RWPE1 (cell line): ENCODE results near the gene R3HDML.

Source experiments
- CTCF ChIA-PET: fragments of 350-600 bp; sonication (Branson Sonifier 250); formaldehyde crosslinking; extraction: SDS; loops from one replicate; lab custom pipeline; 2021; lab: Yijun Ruan, JAX
- POLR2A ChIA-PET: fragments of 400-600 bp; formaldehyde crosslinking; extraction: SDS; loops from one replicate; lab custom pipeline; 2020; ENCODE audit warnings: antibody characterized with exemption; ENCODE audit not compliant: low non-redundant PET; lab: Yijun Ruan, JAX
- DNase-seq: peaks from one replicate; pipeline ENCODE4 v3.0.0; 2012; ENCODE audit warnings: low spot score
- H3K27ac ChIP-seq: fragments of 450-650 bp; 2 replicates; pipeline ENCODE4 v1.5.1; 2017
- TF ChIP-seq, protein P1 (sequence below): fragments of 450-650 bp; conservative IDR thresholded peaks from 2 replicates; pipeline ENCODE4 v1.5.1; 2017; ENCODE audit warnings: low read depth, mild to moderate bottlenecking

Gene R3HDML

DNA sequence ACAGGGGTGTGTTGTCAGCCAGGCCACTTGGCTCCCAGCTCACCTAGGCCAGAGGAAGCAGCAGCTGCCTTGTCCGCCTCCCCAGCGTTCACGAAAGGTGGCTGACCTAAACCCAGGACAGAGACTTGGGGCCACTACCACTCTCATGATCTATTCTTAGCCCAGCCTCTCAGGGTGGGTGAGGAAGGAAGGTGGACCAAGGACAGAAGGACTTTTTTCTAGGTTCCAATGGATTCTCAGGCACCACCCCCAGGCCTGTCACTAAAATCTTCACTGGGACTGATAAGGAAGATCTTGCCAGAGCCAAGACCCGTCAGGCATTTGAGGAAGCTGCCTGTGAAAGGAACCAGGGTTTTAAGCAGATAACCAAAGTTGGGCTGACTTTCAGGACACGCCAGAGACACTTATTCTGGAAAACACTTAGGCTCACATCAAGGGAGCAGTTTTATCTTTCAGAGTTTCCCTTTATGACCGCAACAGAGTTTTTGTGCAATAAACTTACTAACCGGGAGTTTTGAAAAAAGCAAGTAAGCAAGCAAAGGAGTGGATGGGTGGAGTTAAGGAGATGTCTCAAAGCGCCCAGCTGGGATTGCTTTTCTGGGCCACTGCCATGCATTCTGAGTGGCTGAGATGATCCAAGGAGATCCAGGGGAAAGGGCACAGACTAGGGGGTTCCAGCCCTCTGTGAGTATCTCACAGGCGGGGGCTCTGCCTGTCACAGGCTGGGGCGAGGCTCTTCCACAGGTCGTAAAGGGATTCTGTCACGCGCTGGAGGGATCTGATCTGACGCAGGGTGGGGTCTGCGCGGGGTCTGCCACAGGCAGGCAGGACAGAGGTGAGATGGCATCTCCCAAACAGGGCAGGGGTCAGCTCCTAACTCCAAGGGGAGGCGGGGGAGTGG lies 26.8 kb upstream of the R3HDML start:
- CTCF ChIA-PET, result interaction anchor here (0.5 to 4.4 kb wide), 14 partner anchors 10 to 300 kb away, joined by 3 to 145 read pairs (median 4); no protein-coding TSS in a partner anchor
- peak overlapping the region; percentile 67 for H3K27ac ChIP-seq
- DNase-seq, result no peak
- POLR2A ChIA-PET, result interaction anchor here (0.8 to 1.6 kb wide), 5 partner anchors 93 to 159 kb away, joined by 3 to 7 read pairs (median 4); no protein-coding TSS in a partner anchor
- TF ChIP-seq, protein P1, sequence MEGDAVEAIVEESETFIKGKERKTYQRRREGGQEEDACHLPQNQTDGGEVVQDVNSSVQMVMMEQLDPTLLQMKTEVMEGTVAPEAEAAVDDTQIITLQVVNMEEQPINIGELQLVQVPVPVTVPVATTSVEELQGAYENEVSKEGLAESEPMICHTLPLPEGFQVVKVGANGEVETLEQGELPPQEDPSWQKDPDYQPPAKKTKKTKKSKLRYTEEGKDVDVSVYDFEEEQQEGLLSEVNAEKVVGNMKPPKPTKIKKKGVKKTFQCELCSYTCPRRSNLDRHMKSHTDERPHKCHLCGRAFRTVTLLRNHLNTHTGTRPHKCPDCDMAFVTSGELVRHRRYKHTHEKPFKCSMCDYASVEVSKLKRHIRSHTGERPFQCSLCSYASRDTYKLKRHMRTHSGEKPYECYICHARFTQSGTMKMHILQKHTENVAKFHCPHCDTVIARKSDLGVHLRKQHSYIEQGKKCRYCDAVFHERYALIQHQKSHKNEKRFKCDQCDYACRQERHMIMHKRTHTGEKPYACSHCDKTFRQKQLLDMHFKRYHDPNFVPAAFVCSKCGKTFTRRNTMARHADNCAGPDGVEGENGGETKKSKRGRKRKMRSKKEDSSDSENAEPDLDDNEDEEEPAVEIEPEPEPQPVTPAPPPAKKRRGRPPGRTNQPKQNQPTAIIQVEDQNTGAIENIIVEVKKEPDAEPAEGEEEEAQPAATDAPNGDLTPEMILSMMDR, result no peak

DNA sequence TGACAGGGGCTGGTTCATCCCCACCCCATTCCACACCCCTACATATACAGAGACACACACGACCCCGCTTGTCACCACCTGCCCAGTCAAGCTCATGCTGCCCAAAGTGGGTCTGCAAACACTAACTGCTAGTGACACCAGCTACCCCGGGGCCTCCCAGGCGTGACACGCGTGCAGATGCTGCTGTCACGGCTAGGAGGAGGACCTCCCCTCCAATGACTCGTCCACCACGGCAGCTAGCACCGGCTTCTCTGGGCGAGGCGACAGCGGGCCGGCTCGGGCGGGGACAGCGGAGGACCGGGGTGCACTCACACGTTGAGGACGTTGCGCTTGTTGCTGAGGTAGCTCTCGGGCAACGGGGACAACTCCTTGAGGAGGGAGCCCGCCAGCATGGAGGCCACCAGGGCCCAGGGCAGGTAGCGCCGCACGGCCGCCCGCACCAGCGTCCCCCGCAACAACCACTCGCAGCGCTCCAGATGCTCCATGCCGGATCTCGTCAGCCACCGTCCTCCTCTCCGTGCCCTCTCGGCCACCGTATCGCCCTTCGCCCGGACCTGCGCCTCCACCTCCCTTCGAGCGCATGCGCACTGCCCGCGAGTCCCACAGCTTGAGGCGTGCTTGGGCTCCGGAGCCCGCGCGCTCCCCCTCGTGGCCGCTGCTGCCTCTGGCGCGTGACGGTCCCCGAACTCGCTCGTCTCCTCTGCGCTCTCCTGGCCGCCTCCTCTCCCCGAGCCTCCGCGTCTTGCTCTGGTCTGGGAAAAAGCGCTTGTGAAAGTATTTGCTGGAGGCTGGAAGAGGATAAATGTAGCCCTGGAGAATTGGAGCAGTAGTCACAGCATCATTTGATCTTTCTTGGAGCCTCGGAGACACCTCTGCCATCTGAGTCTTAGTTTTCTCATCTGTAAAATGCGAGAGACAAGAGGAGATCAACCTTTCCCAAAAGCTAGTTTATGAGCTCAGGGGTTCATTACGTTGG lies 25.9 kb upstream of the R3HDML start, which contains the start of gene FITM2:
Gene FITM2, minus strand, starts transcription at position 539 of the 976 bp plus-strand sequence. Its CDS starts 54 bp downstream, at position 485.
- POLR2A ChIA-PET, result interaction anchor here (0.7 to 1.6 kb wide), 6 partner anchors 94 to 158 kb away, joined by 3 to 7 read pairs (median 4); no protein-coding TSS in a partner anchor
- H3K27ac ChIP-seq, result peak within 1 kb of the TSS; percentile 67
- TF ChIP-seq, protein P1, result peak; percentile 100
- CTCF ChIA-PET, result interaction anchor here (0.5 to 4.4 kb wide), 41 partner anchors 9 to 1905 kb away, joined by 3 to 145 read pairs (median 4); partner anchors contain the start of genes OSER1 and TTPAL
- peak; percentile 100 for DNase-seq

DNA sequence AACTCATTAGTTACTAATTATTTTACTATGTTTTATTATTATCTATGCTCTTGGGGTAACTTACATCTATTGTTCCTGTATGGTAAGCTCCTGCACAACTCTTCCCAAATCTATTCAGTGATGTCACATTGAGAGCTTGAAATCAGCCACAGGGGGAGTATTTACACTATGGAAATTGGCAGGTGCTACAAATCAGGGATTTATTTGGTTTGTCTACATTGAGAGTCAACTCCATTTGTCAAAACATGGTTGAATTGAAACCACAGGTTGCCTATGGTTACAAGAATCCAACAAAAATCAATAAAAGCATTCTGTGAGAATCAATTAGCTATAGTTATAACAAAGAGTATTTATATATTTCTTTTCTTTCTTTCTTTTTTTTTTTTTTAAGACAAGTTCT lies 22.0 kb upstream of the R3HDML start:
- ChIA-PET CTCF (interaction anchor here (0.6 to 1.4 kb wide), 4 partner anchors 28 to 198 kb away, joined by 3 to 6 read pairs (median 4); no protein-coding TSS in a partner anchor), POLR2A (interaction anchor here (0.6 kb wide), 2 partner anchors 96 to 103 kb away, joined by 3 to 4 read pairs; no protein-coding TSS in a partner anchor)
- TF ChIP-seq, protein P1, result no peak
- H3K27ac ChIP-seq, result no peak overlapping the region
- DNase-seq, result no peak

DNA sequence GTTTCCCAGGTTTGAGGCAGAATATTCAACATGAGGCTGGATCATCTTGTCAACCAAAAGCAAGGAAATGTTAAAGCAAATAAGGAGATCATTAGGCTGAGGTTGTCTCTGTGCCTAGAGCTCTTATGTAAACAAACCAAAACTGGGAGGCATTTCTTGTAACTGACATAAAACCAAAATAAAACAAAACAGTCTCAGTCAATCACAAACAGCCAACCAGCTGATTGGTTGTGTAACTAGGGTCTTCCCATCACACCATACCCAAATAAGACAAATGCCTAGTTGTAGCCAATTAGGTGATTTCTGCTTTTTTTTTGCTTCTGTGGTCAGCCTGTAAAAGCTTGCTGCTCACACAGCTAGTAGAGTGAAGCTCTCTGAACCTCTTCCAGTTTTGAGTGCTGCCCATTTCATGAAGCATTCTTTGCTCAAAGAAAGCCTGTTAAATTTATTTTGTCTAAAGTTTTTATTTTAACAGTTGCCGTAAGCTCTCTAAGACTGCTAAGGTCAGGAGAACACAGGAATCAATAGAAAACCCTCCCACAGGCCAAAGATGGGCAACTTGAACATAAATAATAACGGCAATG lies 16.9 kb upstream of the R3HDML start:
- no peak for DNase-seq
- TF ChIP-seq, protein P1, result no peak
- ChIA-PET POLR2A (no interaction called here), CTCF (interaction anchor here (0.6 to 2.1 kb wide), 6 partner anchors 8 to 81 kb away, joined by 3 to 11 read pairs (median 4); partner anchors contain the start of gene FITM2)
- no peak overlapping the region for H3K27ac ChIP-seq

DNA sequence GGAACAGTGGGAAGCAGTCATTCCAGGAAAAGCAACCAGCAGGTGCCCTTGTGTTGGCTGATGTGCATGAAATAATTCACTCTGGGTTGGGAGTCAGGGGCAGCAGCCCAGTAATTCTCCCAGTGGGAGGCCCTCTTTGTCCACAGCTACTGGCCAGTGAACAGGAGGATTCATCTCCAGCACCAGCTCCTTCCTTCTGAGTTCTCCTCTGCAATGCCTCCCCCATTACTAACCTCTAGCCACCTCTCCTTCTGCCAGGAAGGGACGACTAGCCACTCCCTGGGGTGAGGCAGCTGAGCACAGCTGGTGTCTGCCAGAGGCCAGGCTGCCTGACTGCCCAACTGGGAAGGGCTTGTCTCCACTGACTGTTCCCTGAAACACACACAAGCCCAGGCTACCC lies 12.5 kb upstream of the R3HDML start:
- 0 out of 2 replicates have a peak overlapping the region, but pooled peaks have one; percentile 1 for H3K27ac ChIP-seq
- CTCF ChIA-PET, result interaction anchor here (0.6 to 0.8 kb wide), 3 partner anchors 107 to 1447 kb away, joined by 3 to 4 read pairs (median 3); no protein-coding TSS in a partner anchor
- POLR2A ChIA-PET, result interaction anchor here (0.5 kb wide), 1 partner anchor 23 kb away, joined by 13 read pairs; no protein-coding TSS in a partner anchor
- no peak for DNase-seq
- TF ChIP-seq, protein P1, result no peak
